Transverse colon (tissue), 4 donors: ENCODE measurements around the gene GOLGA3.
"Not testable (repeated sequence)": the region's sequence is repeated elsewhere in the genome, so short reads cannot be mapped to it uniquely, and the experiment has no call there.

Experiments used
- CTCF ChIP-seq, 5 experiments: fragments of 200-600 bp in 3 of 5; fragments of 450-650 bp in 2 of 5; sonication (generic) in 3 of 5; IDR thresholded peaks; 1 replicate in 2 of 5; 2 replicates in 3 of 5; pipeline ENCODE4 v1.5.1; 2016 to 2017; ENCODE audit warnings: antibody characterized with exemption in 5 of 5, inconsistent platforms in 3 of 5, mild to moderate bottlenecking in 2 of 5, moderate library complexity in 1 of 5
- EP300 ChIP-seq: sonication (generic); formaldehyde crosslinking; IDR thresholded peaks from one replicate; pipeline ENCODE4 v1.6.1; 2017; ENCODE audit warnings: antibody characterized with exemption, low read depth
- POLR2AphosphoS5 ChIP-seq, 3 donors: sonication (generic); formaldehyde crosslinking; IDR thresholded peaks; one replicate each; pipeline ENCODE4 v1.6.1; 2016; ENCODE audit warnings: antibody characterized with exemption in 3 of 3

DNA sequence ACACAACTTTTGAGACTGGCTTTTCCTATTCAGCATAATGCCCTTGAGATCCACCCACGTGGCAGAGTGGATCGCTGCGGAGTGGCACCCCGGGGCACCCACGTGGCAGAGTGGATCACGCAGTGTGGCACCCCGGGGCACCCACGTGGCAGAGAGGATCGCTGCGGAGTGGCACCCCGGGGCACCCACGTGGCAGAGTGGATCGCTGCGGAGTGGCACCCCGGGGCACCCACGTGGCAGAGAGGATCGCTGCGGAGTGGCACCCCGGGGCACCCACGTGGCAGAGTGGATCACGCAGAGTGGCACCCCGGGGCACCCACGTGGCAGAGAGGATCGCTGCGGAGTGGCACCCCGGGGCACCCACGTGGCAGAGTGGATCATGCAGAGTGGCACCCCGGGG, 69.8 kb downstream of the GOLGA3 start:
- not testable (repeated sequence) for TF ChIP-seq EP300; CTCF (IDR thresholded peaks at IDR 0.05); POLR2AphosphoS5 (IDR thresholded peaks at IDR 0.05)
